Muscle layer of duodenum (tissue), 2 donors: ENCODE data around the gene VAV3.
"Not testable (repeated sequence)": the region's sequence is repeated elsewhere in the genome, so short reads cannot be mapped to it uniquely, and the experiment has no call there.

ENCODE experiments used
- H3K27ac ChIP-seq: one replicate; pipeline ENCODE4 v1.7.0; 2013; ENCODE audit warnings: mild to moderate bottlenecking, low read length
- H3K27me3 ChIP-seq: one replicate; pipeline ENCODE4 v1.7.0; 2013; ENCODE audit warnings: low read depth, mild to moderate bottlenecking, control low read depth, low read length
- H3K36me3 ChIP-seq, 2 donors: one replicate each; pipeline ENCODE4 v1.7.0; 2013; ENCODE audit warnings: low read length in 2 of 2, control low read depth in 1 of 2, mild to moderate bottlenecking in 1 of 2; ENCODE audit not compliant: insufficient read depth in 2 of 2, control insufficient read depth in 1 of 2
- H3K4me1 ChIP-seq, 2 donors: one replicate each; pipeline ENCODE4 v1.7.0; 2013; ENCODE audit warnings: low read length in 2 of 2, mild to moderate bottlenecking in 2 of 2, control low read depth in 1 of 2, moderate library complexity in 1 of 2; ENCODE audit not compliant: insufficient read depth in 2 of 2, control insufficient read depth in 1 of 2
- H3K4me3 ChIP-seq, 2 donors: one replicate each; pipeline ENCODE4 v1.7.0; 2013; ENCODE audit warnings: low read length in 2 of 2, low read depth in 1 of 2, mild to moderate bottlenecking in 1 of 2
- H3K9me3 ChIP-seq, 2 donors: one replicate each; pipeline ENCODE4 v1.7.0; 2013; ENCODE audit warnings: low read length in 2 of 2, control low read depth in 1 of 2, mild to moderate bottlenecking in 1 of 2; ENCODE audit not compliant: control insufficient read depth in 1 of 2
- donor health status: healthy.

Gene VAV3

DNA sequence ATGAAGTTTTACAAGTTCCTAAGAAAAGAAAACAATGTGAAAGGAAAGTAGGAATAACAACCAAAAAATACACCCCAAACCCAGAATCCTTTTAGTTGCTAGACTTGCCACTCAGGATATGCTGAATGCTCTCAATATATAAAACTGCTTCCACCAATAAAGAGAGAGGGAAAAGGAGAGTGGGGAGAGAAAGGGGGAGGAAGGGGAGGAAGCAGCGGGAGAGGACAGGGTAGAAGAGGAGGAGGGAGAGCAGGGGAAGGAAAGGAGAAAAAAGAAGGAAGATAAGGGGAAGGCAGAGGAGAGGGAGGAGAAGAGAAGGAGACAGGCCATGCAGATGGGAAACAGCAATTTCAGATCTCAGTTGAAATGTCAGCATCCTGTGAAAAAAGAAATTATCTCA is 198.4 kb downstream of the VAV3 start:
- Histone ChIP-seq H3K36me3 (peaks cover 0 to 4% of the 10 kb centered on the region in 2 donors), H3K27me3 (no peaks in the 10 kb centered on the region), H3K4me1 (no peaks in the 10 kb centered on the region), H3K9me3 (no peaks in the 10 kb centered on the region), H3K27ac (no peak overlapping the region), H3K4me3 (no peak overlapping the region)

- H3K27me3 ChIP-seq = no peaks in the 10 kb centered on the region
- H3K27ac ChIP-seq = no peak overlapping the region
- no peak overlapping the region for H3K4me3 ChIP-seq
- no peaks in the 10 kb centered on the region for H3K4me1 ChIP-seq
- H3K36me3 ChIP-seq = no peaks in the 10 kb centered on the region
- no peaks in the 10 kb centered on the region for H3K9me3 ChIP-seq
Measured at GRCh38 chr1:107762751-107763390, 202.1 kb downstream of the VAV3 start.

GRCh38 chr1:107760065-107760464 is 204.9 kb downstream of the VAV3 start:
- H3K9me3 ChIP-seq = no peaks in the 10 kb centered on the region
- H3K27me3 ChIP-seq = no peaks in the 10 kb centered on the region
- H3K36me3 ChIP-seq = no peaks in the 10 kb centered on the region
- H3K27ac ChIP-seq = no peak overlapping the region
- H3K4me1 ChIP-seq = no peaks in the 10 kb centered on the region
- no peak overlapping the region for H3K4me3 ChIP-seq

DNA sequence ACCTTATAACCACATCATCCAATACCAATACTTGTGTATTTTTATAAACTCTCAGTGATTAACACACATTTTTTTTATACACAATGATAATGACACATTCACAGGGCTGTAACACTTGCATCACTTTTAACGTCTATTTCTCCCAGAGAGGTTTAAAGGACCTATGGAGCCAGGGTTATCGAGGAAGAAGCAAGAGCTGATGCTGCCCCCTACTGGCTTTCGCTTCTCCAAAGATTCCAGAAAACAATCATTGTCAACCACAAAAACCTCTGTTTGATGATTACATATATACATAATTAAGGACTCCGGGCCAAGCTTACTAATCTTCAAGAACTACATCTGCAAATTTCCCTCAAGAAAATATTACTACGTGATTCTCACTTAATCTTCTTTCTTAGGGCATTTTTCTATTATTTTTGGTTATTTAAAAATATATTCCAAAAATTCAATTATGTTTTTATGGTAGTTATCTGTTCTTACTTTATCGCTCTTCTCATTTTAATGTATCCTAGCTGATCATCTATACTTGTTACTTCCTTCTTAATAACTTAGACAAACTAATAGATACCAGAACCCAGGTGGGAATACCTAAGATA is 214.5 kb downstream of the VAV3 start:
- H3K27ac ChIP-seq = no peak overlapping the region
- H3K9me3 ChIP-seq = no peaks in the 10 kb centered on the region
- H3K36me3 ChIP-seq = no peaks in the 10 kb centered on the region
- no peaks in the 10 kb centered on the region for H3K27me3 ChIP-seq
- H3K4me1 ChIP-seq = no peaks in the 10 kb centered on the region
- no peak overlapping the region for H3K4me3 ChIP-seq

GRCh38 chr1:107748531-107748930 is 216.4 kb downstream of the VAV3 start:
- no peaks in the 10 kb centered on the region for H3K9me3 ChIP-seq
- H3K36me3 ChIP-seq = no peaks in the 10 kb centered on the region
- no peaks in the 10 kb centered on the region for H3K4me1 ChIP-seq
- no peak overlapping the region for H3K4me3 ChIP-seq
- H3K27ac ChIP-seq = no peak overlapping the region
- no peaks in the 10 kb centered on the region for H3K27me3 ChIP-seq

DNA sequence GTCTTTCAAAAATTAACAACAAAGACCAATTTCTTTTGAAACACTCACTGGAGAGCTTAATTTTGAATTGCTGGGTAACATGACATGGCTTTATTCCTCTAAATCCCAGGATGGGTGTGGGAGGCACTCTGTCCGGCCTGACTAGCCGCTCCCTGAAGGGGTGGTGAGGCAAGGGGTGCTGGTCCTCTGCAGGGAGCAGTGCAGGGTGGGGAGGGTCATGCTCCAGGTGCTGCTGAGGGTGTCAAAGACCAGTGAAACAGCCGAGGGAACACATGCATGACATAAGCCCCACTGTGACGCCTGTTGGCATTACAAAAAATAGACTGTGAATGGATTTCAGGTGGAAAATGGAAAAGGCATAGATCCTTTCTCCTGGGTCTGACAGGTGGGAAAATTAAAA is 223.7 kb downstream of the VAV3 start:
- H3K4me3 ChIP-seq = no peak overlapping the region
- H3K27me3 ChIP-seq = no peaks in the 10 kb centered on the region
- H3K4me1 ChIP-seq = no peaks in the 10 kb centered on the region
- H3K9me3 ChIP-seq = no peaks in the 10 kb centered on the region
- H3K36me3 ChIP-seq = no peaks in the 10 kb centered on the region
- no peak overlapping the region for H3K27ac ChIP-seq

DNA sequence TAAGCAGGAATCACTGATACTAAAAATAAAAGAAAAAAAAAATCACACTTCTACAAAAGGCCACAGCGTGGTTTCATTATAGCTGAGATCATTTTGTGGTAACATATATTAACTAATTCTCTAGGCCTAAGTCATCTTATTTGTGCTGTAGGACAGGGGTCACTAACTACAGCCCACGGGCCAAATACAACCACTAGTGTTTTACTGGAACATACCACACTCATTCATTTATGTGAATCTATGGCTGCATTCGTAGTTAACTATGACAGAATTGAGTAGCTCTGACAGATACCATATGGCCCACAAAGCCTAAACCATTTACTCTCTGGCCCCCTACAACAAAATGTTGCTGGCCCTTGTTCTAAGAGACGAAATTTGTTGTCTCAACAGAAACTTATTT is 224.4 kb downstream of the VAV3 start:
- H3K36me3 ChIP-seq = no peaks in the 10 kb centered on the region
- H3K4me3 ChIP-seq = no peak overlapping the region
- H3K27ac ChIP-seq = no peak overlapping the region
- H3K9me3 ChIP-seq = no peaks in the 10 kb centered on the region
- no peaks in the 10 kb centered on the region for H3K4me1 ChIP-seq
- no peaks in the 10 kb centered on the region for H3K27me3 ChIP-seq

DNA sequence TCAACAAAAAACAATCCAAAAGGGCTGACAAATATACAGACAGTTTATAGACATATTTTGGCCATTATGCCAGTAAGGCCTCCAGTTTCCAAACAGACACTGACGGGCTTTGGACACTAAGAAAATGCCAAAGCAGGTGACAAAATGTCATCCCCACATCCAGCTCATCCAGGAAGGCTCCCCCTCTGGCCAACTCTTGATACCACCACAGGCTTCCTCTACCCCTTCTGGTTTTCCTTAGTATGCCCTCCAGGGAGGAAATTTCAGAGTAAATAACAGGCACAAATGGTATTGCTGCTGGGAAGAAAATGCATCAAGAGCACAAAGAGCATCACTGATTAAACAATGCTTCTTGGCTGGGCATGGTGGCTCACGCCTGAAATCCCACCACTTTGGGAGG is 225.3 kb downstream of the VAV3 start:
- H3K4me1 ChIP-seq = no peaks in the 10 kb centered on the region
- H3K27me3 ChIP-seq = no peaks in the 10 kb centered on the region
- no peaks in the 10 kb centered on the region for H3K36me3 ChIP-seq
- no peak overlapping the region for H3K4me3 ChIP-seq
- H3K9me3 ChIP-seq = no peaks in the 10 kb centered on the region
- H3K27ac ChIP-seq = no peak overlapping the region

GRCh38 chr1:107739201-107739600 is 225.8 kb downstream of the VAV3 start:
- Histone ChIP-seq H3K36me3 (no peaks in the 10 kb centered on the region), H3K4me3 (no peak overlapping the region), H3K9me3 (no peaks in the 10 kb centered on the region), H3K27ac (no peak overlapping the region), H3K27me3 (no peaks in the 10 kb centered on the region), H3K4me1 (no peaks in the 10 kb centered on the region)

DNA sequence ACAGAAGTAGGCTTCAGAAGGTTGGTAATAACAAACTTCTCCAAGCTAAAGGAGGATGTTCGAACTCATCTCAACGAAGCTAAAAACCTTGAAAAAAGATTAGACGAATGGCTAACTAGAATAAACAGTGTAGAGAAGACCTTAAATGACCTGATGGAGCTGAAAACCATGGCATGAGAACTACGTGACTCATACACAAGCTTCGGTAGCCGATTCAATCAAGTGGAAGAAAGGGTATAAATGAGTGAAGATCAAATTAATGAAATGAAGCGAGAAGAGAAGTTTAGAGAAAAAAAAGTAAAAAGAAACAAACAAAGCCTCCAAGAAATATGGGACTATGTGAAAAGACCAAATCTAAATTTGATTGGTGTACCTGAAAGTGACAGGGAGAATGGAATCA is 231.6 kb downstream of the VAV3 start:
- H3K27ac ChIP-seq, H3K36me3 ChIP-seq: not testable (repeated sequence)

DNA sequence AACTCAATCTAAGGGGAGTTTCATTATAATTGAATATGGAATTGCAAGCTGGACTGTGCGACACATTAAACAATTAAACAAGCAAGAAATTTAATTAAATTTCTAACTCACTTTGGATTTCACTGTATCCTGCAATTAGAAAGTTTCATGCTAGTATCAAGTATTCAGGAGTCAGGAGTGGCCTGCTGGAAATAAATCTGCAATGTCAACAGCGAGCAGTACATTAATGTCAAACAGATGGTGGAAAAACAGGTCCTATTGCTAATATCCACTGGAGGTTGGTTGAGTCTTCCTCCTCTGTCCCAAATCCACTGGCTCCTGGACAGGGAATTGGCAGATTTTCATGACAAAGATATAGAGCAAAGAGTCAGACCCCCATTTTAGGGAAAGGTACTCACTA is 237.1 kb downstream of the VAV3 start:
- no peak overlapping the region for H3K4me3 ChIP-seq
- H3K9me3 ChIP-seq = no peaks in the 10 kb centered on the region
- H3K4me1 ChIP-seq = no peaks in the 10 kb centered on the region
- H3K27me3 ChIP-seq = no peaks in the 10 kb centered on the region
- H3K36me3 ChIP-seq = no peaks in the 10 kb centered on the region
- no peak overlapping the region for H3K27ac ChIP-seq

More for the DNA sequence above, 231.6 kb downstream of the VAV3 start:
- not testable (repeated sequence) for H3K27me3 ChIP-seq, H3K4me1 ChIP-seq, H3K4me3 ChIP-seq, H3K9me3 ChIP-seq

GRCh38 chr1:107726860-107727259 is 238.1 kb downstream of the VAV3 start:
- Histone ChIP-seq H3K9me3 (no peaks in the 10 kb centered on the region), H3K36me3 (no peaks in the 10 kb centered on the region), H3K27me3 (no peaks in the 10 kb centered on the region), H3K27ac (no peak overlapping the region), H3K4me1 (no peaks in the 10 kb centered on the region), H3K4me3 (no peak overlapping the region)
